Loucy (cell line): ENCODE data around the gene RBM26.

Source experiments
- H2AFZ ChIP-seq: fragments of 200-600 bp; sonication (generic); 2 replicates; pipeline ENCODE4 v1.6.0; 2016; ENCODE audit warnings: antibody characterized with exemption, mild to moderate bottlenecking, low read length, moderate library complexity
- H3F3A ChIP-seq: fragments of 200-600 bp; 2 replicates; pipeline ENCODE4 v1.6.0; 2016; ENCODE audit warnings: antibody characterized with exemption, low read depth, mild to moderate bottlenecking
- H3K27me3 ChIP-seq: fragments of 200-600 bp; sonication (generic); 2 replicates; pipeline ENCODE4 v1.6.1; 2014; ENCODE audit warnings: low read length, mild to moderate bottlenecking; ENCODE audit not compliant: insufficient read depth, poor library complexity, severe bottlenecking
- H3K36me3 ChIP-seq: fragments of 200-600 bp; sonication (generic); 2 replicates; pipeline ENCODE4 v1.6.1; 2016; ENCODE audit warnings: low read length; ENCODE audit not compliant: insufficient read depth
- H3K4me1 ChIP-seq: fragments of 200-600 bp; sonication (generic); 2 replicates; pipeline ENCODE4 v1.5.1; 2014; ENCODE audit warnings: low read length, mild to moderate bottlenecking; ENCODE audit not compliant: insufficient read depth, poor library complexity, severe bottlenecking
- H3K4me2 ChIP-seq: fragments of 200-600 bp; sonication (generic); 2 replicates; pipeline ENCODE4 v1.6.0; 2014; ENCODE audit warnings: antibody characterized with exemption, low read length, low read depth, mild to moderate bottlenecking; ENCODE audit not compliant: poor library complexity, severe bottlenecking
- H3K4me3 ChIP-seq: fragments of 200-600 bp; sonication (generic); 2 replicates; pipeline ENCODE4 v1.5.1; 2014; ENCODE audit warnings: low read length, mild to moderate bottlenecking, mixed read lengths; ENCODE audit not compliant: poor library complexity, severe bottlenecking
- H3K79me2 ChIP-seq: fragments of 200-600 bp; sonication (generic); 2 replicates; pipeline ENCODE4 v1.6.1; 2014; ENCODE audit warnings: low read length; ENCODE audit not compliant: insufficient read depth
- H3K9ac ChIP-seq: fragments of 200-600 bp; sonication (generic); 2 replicates; pipeline ENCODE4 v1.6.0; 2014; ENCODE audit warnings: mild to moderate bottlenecking, low read depth, low read length, moderate library complexity; ENCODE audit not compliant: poor library complexity, severe bottlenecking
- H3K9me2 ChIP-seq: fragments of 200-600 bp; sonication (generic); replicated peaks from 2 replicates; pipeline ENCODE4 v1.6.1; 2016; ENCODE audit warnings: low read depth, low read length, mixed read lengths
- H3K9me3 ChIP-seq: fragments of 200-600 bp; sonication (generic); 2 replicates; pipeline ENCODE4 v1.6.1; 2014; ENCODE audit warnings: mild to moderate bottlenecking, antibody characterized with exemption, low read length, low read depth; ENCODE audit not compliant: insufficient read depth
- H4K20me1 ChIP-seq: fragments of 200-600 bp; sonication (generic); 2 replicates; pipeline ENCODE4 v1.6.0; 2014; ENCODE audit warnings: antibody characterized with exemption, low read length, mild to moderate bottlenecking; ENCODE audit not compliant: insufficient read depth, poor library complexity, severe bottlenecking
- CTCF ChIP-seq: fragments of 200-600 bp; sonication (generic); conservative IDR thresholded peaks from 2 replicates; pipeline ENCODE4 v1.5.1; 2014; ENCODE audit warnings: mild to moderate bottlenecking, antibody characterized with exemption, low read length
- EZH2phosphoT487 ChIP-seq: fragments of 200-600 bp; IDR thresholded peaks from 2 replicates; pipeline ENCODE4 v1.6.1; 2018; ENCODE audit warnings: antibody characterized with exemption, mild to moderate bottlenecking, moderate library complexity, borderline replicate concordance

Gene RBM26

GRCh38 chr13:79402074-79402635 lies 3.9 kb downstream of the RBM26 start:
- peak overlapping the region; percentile 93 for H3K9ac ChIP-seq
- H3K4me1 ChIP-seq: peaks cover 70% of the 10 kb centered on the region
- H3K27me3 ChIP-seq: no peaks in the 10 kb centered on the region
- no peak overlapping the region for H2AFZ ChIP-seq
- peak overlapping the region; percentile 95 for H3K4me2 ChIP-seq
- H3K9me2 ChIP-seq: no peaks in the 10 kb centered on the region
- H4K20me1 ChIP-seq: peaks cover 79% of the 10 kb centered on the region
- peak overlapping the region; percentile 92 for H3K4me3 ChIP-seq
- H3K9me3 ChIP-seq: no peaks in the 10 kb centered on the region
- H3F3A ChIP-seq: 0 out of 2 replicates have a peak, but pooled peaks cover 9% of the 10 kb centered on the region
- TF ChIP-seq EZH2phosphoT487: no peak
- TF ChIP-seq CTCF: no peak
- peaks cover 98% of the 10 kb centered on the region for H3K79me2 ChIP-seq
- H3K36me3 ChIP-seq: peaks cover 9% of the 10 kb centered on the region; the same call in 1 of the 2 replicates

- peaks cover 4% of the 10 kb centered on the region; the same call in 1 of the 2 replicates for H3K9me3 ChIP-seq
- H4K20me1 ChIP-seq: peaks cover 83% of the 10 kb centered on the region
- no peaks in the 10 kb centered on the region for H3K27me3 ChIP-seq
- peaks cover 98% of the 10 kb centered on the region for H3K79me2 ChIP-seq
- peak overlapping the region; percentile 95 for H3K4me2 ChIP-seq
- peak overlapping the region; percentile 93 for H3K9ac ChIP-seq
- H2AFZ ChIP-seq: no peak overlapping the region
- no peaks in the 10 kb centered on the region for H3K9me2 ChIP-seq
- H3K4me3 ChIP-seq: peak overlapping the region; percentile 92
- peaks cover 16% of the 10 kb centered on the region for H3K36me3 ChIP-seq
- peaks cover 66% of the 10 kb centered on the region for H3K4me1 ChIP-seq
- 0 out of 2 replicates have a peak, but pooled peaks cover 9% of the 10 kb centered on the region for H3F3A ChIP-seq
- TF ChIP-seq EZH2phosphoT487: no peak
- TF ChIP-seq CTCF: no peak
Observed at GRCh38 chr13:79401259-79402070, 4.6 kb downstream of the RBM26 start.

GRCh38 chr13:79398915-79399314 lies 7.1 kb downstream of the RBM26 start:
- Histone ChIP-seq H3F3A (0 out of 2 replicates have a peak, but pooled peaks cover 9% of the 10 kb centered on the region), H3K9me3 (peaks cover 11% of the 10 kb centered on the region; the same call in 1 of the 2 replicates), H3K27me3 (no peaks in the 10 kb centered on the region), H3K36me3 (peaks cover 28% of the 10 kb centered on the region), H3K4me1 (peaks cover 67% of the 10 kb centered on the region), H4K20me1 (peaks cover 85% of the 10 kb centered on the region), H3K4me2 (peak overlapping the region; percentile 95), H3K79me2 (peaks cover 100% of the 10 kb centered on the region), H3K4me3 (peak overlapping the region; percentile 92), H3K9me2 (no peaks in the 10 kb centered on the region), H2AFZ (no peak overlapping the region), H3K9ac (no peak overlapping the region)
- TF ChIP-seq CTCF (no peak), EZH2phosphoT487 (no peak)
